NCI-H128 (cell line): ENCODE data around the gene BICD2.
A peak's percentile ranks its signal among the peaks of the same experiment; 100 is the strongest.
"Not testable (repeated sequence)": the region's sequence is repeated elsewhere in the genome, so short reads cannot be mapped to it uniquely, and the experiment has no call there.

ENCODE experiments used
- DNase-seq: peaks from one replicate; lab custom pipeline; 2025; ENCODE audit not compliant: unreplicated experiment; lab: John Stamatoyannopoulos, UW

The BICD2 gene

DNA sequence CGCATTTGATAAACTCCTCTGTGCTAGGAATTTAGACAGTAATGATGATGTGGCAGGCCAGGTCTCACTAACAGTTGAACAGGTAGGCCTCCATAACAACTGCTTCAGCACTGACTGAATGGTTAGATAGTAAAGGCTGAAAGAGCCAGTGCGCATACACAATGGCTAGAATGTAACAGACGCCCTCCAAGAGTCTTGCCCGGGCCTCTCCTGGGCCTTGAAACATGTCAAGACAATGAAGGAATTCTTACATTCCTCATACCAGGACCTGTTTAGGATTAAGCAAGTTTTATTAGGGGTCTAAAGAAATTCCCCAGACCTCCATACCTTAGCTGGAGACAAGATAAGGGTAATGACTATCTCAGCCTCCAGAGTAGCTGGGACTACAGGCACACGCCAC is 6.7 kb upstream of the BICD2 start:
- DNase-seq, result no peak

- DNase-seq, result no peak
Observed at GRCh38 chr9:92770360-92770995, 5.8 kb upstream of the BICD2 start.

GRCh38 chr9:92769990-92770359 is 5.3 kb upstream of the BICD2 start:
- DNase-seq, result no peak

- no peak for DNase-seq
Observed at GRCh38 chr9:92769286-92769685, 4.7 kb upstream of the BICD2 start.

GRCh38 chr9:92768816-92769215 is 4.2 kb upstream of the BICD2 start:
- DNase-seq, result not testable (repeated sequence)

- no peak for DNase-seq
Observed at GRCh38 chr9:92767066-92768054, 2.7 kb upstream of the BICD2 start.

GRCh38 chr9:92764988-92765936 is 629 bp upstream of the BICD2 start:
- DNase-seq, result peak; percentile 96

DNA sequence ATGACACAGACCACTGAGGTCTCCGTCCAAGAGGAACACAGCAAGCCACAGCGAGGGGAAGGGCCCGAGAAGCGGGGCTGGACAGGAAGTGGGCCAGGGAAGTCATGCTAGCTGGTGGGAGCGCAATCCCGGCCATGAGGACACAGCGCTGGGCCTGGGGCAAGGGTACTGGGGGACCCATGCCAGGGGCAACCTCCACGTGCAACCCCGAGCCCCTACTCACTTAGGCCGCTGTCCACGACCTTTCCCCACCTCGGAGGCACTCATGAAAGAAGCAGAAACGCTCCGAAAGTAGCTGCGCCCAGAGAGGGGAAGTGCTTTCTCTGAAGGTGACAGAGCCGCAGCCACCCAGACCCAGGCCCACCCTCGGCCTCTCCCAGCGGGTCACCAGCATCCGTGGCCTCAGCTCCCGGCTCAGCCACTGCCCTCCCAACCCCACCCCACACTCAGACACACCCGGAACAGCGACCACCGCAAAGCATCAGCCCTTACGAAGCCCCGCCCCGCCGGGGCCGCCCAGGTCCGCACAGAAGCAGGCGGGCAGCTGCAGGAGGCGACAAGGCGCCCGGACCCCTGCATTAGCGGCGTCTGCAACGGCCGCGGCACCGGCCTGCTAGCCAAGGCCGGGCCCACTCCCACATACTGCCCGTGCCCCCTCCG is 782 bp downstream of the BICD2 start:
- DNase-seq, result no peak

DNA sequence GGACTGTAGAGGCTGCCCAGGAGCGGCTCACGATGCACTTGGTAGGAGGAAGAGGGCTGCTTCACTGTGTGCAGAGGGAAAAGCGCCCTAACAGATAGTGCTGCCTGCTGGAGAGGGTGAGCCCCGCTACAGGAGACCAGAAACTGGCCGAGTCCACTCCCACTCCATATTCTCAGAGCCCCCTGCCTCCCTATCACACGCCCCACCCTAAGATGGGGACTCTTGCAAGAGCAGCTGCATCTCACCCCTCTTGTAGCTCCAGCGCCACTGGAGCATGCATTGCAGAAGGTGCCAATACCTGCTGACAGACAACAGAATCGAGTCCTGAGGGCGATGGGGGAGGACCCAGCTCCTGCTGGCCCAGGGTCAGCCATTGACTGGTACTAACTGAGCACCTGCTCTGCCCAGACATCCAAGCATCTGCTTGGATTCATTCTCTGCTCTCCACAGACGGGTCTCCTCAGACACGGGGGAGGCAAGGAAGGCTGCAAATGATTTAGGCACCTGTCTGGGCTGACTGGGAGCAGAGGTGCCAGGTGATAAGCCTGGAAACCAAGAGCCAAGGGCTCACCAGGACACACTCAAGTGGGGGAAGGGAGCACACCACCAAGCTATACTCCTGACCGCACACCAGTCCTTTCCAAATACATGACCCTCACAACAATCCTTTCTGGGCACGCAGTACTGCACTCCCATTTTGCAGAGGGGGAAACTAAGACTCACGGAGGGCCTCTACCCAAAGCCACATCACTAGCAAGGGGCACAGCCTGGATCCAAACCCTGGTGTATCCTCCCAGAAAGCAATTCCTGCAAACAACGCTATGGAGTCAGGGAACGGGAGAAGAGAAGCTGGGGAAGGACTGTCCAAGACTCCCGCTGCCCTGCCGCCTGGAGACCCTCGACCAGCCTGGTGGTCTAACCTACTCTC is 1.6 kb downstream of the BICD2 start:
- no peak for DNase-seq

DNA sequence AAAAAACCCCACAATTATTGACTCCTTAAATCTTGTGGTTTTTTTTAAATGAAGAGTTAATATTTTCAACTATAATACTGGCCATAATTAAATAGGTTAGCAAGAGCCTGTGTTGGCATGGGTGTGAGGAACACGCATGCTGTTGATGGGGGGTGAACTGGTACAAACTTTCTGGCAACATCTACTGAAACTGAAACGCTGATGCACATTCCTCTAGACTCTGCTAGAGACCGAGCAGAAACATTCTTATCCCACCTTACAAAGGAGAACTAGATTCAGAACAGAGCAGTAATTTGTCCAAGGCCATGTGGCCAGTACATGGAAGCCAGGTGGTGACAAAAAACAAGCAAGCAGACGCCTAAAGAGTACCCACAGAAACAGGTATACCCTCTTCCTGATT is 2.4 kb downstream of the BICD2 start:
- no peak for DNase-seq

- DNase-seq, result no peak
Observed at GRCh38 chr9:92761686-92762085, 2.9 kb downstream of the BICD2 start.

DNA sequence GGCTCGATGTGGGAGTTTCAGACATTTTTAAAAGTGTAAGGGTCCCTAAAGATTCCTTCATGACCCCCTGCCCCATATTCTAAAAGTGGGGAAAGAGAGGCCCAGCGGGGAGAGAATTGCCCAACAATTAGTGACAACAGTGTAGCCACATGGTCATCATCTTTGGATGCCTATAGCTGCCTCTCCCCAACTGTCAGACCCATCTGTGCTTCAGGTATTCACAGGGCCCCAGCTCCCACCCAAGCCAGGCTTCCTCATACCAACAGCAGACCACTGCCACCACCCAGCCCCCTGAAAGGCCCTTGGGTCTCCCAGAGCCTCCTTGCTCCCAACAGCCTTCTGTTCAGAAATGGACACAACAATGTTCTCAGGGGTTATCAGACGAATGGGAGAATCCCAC is 4.1 kb downstream of the BICD2 start:
- DNase-seq, result no peak

DNA sequence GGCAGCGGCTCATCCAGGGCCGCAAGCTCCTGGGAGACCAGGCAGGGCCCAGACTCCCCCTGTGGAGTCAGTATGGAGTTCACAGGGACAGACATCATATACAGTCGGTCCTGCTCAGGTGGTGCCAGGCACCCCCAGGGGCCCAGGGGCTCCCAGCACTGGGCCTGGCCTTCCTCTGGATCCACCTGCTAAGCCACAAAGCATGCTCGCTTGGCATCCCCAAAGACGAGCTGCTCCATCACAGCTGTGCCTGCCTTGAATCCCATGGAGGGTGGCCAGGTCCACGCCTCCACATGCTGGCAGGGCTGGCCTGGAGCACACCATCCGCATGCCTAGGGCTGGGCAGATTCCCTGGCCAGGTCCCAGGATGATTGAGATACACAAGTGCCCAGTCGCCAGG is 4.6 kb downstream of the BICD2 start:
- no peak for DNase-seq

GRCh38 chr9:92759446-92759845 is 5.2 kb downstream of the BICD2 start:
- DNase-seq, result no peak

- no peak for DNase-seq
Observed at GRCh38 chr9:92756792-92757191, 7.8 kb downstream of the BICD2 start.

GRCh38 chr9:92754091-92754745 is 10.4 kb downstream of the BICD2 start:
- no peak for DNase-seq

DNA sequence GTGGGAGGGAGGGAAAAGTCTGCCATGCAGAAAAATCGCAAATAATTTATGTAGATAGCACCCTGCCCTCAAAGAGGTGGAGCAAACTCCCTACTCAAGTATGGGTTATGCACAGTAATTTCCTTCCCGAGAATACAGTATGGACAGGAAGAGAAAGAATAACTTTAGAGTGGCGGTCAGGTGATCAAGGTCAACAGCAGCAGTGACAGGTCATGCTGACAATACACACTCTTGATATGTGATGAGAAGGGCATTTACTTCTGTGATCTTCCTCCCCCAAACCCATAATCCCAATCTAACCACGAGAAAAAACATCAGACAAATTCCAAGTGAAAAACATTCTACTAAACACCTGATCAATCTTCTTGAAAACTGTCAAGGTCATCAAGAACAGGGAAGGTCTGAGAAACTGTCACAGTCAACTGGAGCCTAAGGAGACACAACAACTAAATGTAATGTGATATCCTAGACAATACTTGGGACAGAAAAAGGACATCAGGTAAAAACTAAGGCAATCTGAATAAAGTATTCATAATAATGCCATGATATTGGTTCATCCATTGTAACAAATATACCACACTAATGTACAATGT is 11.7 kb downstream of the BICD2 start:
- no peak for DNase-seq

DNA sequence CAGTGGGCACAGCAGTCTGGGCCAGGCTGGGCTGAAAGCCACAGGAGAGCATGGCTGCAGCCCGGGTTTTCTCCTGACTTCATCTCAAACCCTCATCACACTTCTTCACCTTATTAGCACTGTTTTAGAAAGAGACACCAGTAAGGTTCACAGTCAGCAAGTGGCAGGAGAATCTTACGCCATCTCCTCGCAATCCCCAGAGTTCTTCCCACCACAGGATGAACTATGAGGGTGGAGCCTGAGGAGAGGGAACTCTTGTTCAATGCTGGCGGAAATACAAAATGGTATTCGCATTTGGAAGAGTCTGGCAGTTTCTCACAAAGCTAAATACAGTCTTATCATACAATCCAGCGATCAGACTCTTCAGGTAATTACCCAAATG is 14.7 kb downstream of the BICD2 start:
- no peak for DNase-seq
